ENCODE measurements around the gene DIP2B. TPM values are rescaled to one million over a fixed set of nuclear protein-coding genes. Genes with fewer than 3 reads are reported as not detected.

The DIP2B gene
- total RNA-seq, 1 experiment from 2014 or later, result 26.1 TPM

DNA sequence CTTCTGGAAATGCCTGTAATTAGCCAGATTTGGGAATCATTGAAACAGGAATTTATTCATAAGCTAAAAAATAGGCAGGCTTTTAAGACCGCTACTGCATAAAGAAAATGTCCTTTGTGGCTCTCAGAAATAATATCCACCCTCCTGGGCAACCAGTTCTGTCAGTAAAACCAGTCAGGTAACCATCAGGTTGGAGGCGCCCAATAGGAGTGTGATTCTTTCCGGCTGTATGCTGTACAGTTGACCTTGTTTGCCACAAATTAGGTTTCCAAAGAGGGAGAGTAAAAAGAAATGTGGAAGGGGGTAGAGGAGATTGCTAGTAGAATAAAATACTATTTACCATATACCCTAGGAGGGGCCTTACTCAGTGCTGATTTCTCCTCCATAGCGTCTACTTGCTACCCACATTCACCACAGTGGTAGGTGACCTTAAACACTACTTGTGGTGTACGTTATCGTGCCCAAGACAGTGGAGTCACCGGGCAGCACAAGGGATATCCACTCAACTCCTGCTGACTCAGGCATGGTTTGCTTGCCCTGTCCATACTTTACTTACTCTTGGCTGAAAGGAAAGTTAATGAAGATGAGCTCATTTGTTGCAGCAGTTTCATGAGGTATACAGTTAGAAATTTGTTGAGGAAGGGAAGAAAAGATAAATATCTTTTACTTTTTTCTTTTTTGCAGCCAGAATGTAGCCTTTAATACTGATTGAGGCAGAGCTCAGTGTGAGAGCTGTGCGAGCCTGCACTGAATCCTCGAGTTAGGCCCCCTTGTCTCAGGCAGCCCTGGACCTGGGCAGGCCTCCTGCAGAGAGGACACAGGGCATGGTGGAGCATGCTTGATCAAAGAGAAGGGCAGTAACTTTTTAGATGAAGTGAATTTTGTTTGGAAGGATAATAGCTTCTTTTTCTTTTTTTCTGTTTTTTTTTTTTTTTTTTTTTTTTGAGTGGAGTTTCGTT, 76.7 kb downstream of the DIP2B start (continued):
- TF ChIP-seq ZNF425 (CRISPR knock-in tag; conservative IDR thresholded peaks at IDR 0.05) (no peak), SP1 (CRISPR knock-in tag; conservative IDR thresholded peaks at IDR 0.05) (no peak)

GRCh38 chr12:50584135-50584534, 79.3 kb downstream of the DIP2B start:
- Mint-ChIP-seq H3K36me3 (no peaks in the 10 kb centered on the region), H3K9me3 (peaks cover 4% of the 10 kb centered on the region; the same call in 1 of the 2 replicates), H3K27ac (no peak overlapping the region), H3K4me1 (peaks cover 19% of the 10 kb centered on the region), H3K27me3 (ENCODE audit: low read depth) (no peaks in the 10 kb centered on the region), H3K4me3 (no peak overlapping the region)
- ChIA-PET CTCF (no interaction called here), POLR2A (no interaction called here)
- DNase-seq (ENCODE audit: low spot score), result no peak
- no peak for TF ChIP-seq ATF1 (CRISPR knock-in tag; IDR thresholded peaks at IDR 0.05)
- no peak for TF ChIP-seq KAT7 (CRISPR knock-in tag; IDR thresholded peaks at IDR 0.05; ENCODE audit: borderline replicate concordance)
- TF ChIP-seq ZNF396 (CRISPR knock-in tag; IDR thresholded peaks at IDR 0.05; ENCODE audit: borderline replicate concordance), result no peak
- no peak for TF ChIP-seq TCF7 (CRISPR knock-in tag; IDR thresholded peaks at IDR 0.05; ENCODE audit: low read depth)
- no peak for TF ChIP-seq AFF4 (CRISPR knock-in tag; IDR thresholded peaks at IDR 0.05; ENCODE audit: borderline replicate concordance)
- no peak for TF ChIP-seq NR1H2 (CRISPR knock-in tag; IDR thresholded peaks at IDR 0.05)
- no peak for TF ChIP-seq ZBTB21 (CRISPR knock-in tag; IDR thresholded peaks at IDR 0.05; ENCODE audit: borderline replicate concordance)
- TF ChIP-seq ZNF416 (CRISPR knock-in tag; IDR thresholded peaks at IDR 0.05), result no peak
- no peak for ATAC-seq

GRCh38 chr12:50589650-50590435, 85.1 kb downstream of the DIP2B start:
- H3K4me3 Mint-ChIP-seq, result no peak overlapping the region
- TF ChIP-seq ZNF121 (CRISPR knock-in tag; IDR thresholded peaks at IDR 0.05) (0 out of 2 replicates have a peak, but pooled peaks have one; percentile 22), ZNF263 (CRISPR knock-in tag; IDR thresholded peaks at IDR 0.05; ENCODE audit: low read depth) (no peak)
- H3K27me3 Mint-ChIP-seq (ENCODE audit: low read depth), result no peaks in the 10 kb centered on the region
- H3K27ac Mint-ChIP-seq, result peak overlapping the region; percentile 52
- peaks cover 4% of the 10 kb centered on the region; the same call in 1 of the 2 replicates for H3K9me3 Mint-ChIP-seq
- DNase-seq (ENCODE audit: low spot score), result no peak
- no peaks in the 10 kb centered on the region for H3K36me3 Mint-ChIP-seq
- CTCF ChIA-PET, result no interaction called here
- POLR2A ChIA-PET, result no interaction called here
- peaks cover 9% of the 10 kb centered on the region for H3K4me1 Mint-ChIP-seq
- ATAC-seq, result no peak

GRCh38 chr12:50590869-50591268, 86.1 kb downstream of the DIP2B start:
- no peaks in the 10 kb centered on the region for H3K36me3 Mint-ChIP-seq
- ChIA-PET POLR2A (no interaction called here), CTCF (no interaction called here)
- ATAC-seq, result no peak
- peaks cover 14% of the 10 kb centered on the region for H3K4me1 Mint-ChIP-seq
- H3K4me3 Mint-ChIP-seq, result no peak overlapping the region
- TF ChIP-seq, protein P1, sequence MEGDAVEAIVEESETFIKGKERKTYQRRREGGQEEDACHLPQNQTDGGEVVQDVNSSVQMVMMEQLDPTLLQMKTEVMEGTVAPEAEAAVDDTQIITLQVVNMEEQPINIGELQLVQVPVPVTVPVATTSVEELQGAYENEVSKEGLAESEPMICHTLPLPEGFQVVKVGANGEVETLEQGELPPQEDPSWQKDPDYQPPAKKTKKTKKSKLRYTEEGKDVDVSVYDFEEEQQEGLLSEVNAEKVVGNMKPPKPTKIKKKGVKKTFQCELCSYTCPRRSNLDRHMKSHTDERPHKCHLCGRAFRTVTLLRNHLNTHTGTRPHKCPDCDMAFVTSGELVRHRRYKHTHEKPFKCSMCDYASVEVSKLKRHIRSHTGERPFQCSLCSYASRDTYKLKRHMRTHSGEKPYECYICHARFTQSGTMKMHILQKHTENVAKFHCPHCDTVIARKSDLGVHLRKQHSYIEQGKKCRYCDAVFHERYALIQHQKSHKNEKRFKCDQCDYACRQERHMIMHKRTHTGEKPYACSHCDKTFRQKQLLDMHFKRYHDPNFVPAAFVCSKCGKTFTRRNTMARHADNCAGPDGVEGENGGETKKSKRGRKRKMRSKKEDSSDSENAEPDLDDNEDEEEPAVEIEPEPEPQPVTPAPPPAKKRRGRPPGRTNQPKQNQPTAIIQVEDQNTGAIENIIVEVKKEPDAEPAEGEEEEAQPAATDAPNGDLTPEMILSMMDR (IDR thresholded peaks at IDR 0.05), result no peak
- TF ChIP-seq, protein P2, sequence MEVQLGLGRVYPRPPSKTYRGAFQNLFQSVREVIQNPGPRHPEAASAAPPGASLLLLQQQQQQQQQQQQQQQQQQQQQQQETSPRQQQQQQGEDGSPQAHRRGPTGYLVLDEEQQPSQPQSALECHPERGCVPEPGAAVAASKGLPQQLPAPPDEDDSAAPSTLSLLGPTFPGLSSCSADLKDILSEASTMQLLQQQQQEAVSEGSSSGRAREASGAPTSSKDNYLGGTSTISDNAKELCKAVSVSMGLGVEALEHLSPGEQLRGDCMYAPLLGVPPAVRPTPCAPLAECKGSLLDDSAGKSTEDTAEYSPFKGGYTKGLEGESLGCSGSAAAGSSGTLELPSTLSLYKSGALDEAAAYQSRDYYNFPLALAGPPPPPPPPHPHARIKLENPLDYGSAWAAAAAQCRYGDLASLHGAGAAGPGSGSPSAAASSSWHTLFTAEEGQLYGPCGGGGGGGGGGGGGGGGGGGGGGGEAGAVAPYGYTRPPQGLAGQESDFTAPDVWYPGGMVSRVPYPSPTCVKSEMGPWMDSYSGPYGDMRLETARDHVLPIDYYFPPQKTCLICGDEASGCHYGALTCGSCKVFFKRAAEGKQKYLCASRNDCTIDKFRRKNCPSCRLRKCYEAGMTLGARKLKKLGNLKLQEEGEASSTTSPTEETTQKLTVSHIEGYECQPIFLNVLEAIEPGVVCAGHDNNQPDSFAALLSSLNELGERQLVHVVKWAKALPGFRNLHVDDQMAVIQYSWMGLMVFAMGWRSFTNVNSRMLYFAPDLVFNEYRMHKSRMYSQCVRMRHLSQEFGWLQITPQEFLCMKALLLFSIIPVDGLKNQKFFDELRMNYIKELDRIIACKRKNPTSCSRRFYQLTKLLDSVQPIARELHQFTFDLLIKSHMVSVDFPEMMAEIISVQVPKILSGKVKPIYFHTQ (CRISPR knock-in tag; IDR thresholded peaks at IDR 0.05), result no peak
- no peak for TF ChIP-seq NFYB (CRISPR knock-in tag; conservative IDR thresholded peaks at IDR 0.05; ENCODE audit: low read depth)
- no peak overlapping the region for H3K27ac Mint-ChIP-seq
- peaks cover 4% of the 10 kb centered on the region; the same call in 1 of the 2 replicates for H3K9me3 Mint-ChIP-seq
- DNase-seq (ENCODE audit: low spot score), result no peak
- H3K27me3 Mint-ChIP-seq (ENCODE audit: low read depth), result no peaks in the 10 kb centered on the region
